Neural cell (in vitro differentiated cells): ENCODE data around the gene KCNT1.

ENCODE experiments used
- EP300 ChIP-seq: fragments of 450-650 bp; conservative IDR thresholded peaks from 2 replicates; pipeline ENCODE4 v1.6.1; 2014; ENCODE audit warnings: antibody characterized with exemption, mild to moderate bottlenecking, moderate library complexity; ENCODE audit not compliant: poor library complexity, severe bottlenecking
- EZH2 ChIP-seq: fragments of 200-600, 300-800 bp; shearing (Covaris generic), sonication (generic); IDR thresholded peaks from 2 replicates; pipeline ENCODE4 v1.6.1; 2014; ENCODE audit warnings: antibody characterized with exemption, low read length, borderline replicate concordance, mild to moderate bottlenecking; ENCODE audit not compliant: insufficient read depth, poor library complexity, severe bottlenecking
- MXI1 ChIP-seq: fragments of 450-650 bp; conservative IDR thresholded peaks from 2 replicates; pipeline ENCODE4 v1.6.1; 2014; ENCODE audit warnings: antibody characterized with exemption, mild to moderate bottlenecking; ENCODE audit not compliant: poor library complexity, severe bottlenecking
- POLR2AphosphoS5 ChIP-seq: IDR thresholded peaks from 2 replicates; pipeline ENCODE4 v1.6.1; 2012
- RAD21 ChIP-seq: fragments of 450-650 bp; conservative IDR thresholded peaks from 2 replicates; pipeline ENCODE4 v1.6.1; 2014; ENCODE audit warnings: antibody characterized with exemption, mild to moderate bottlenecking, moderate library complexity
- SMC3 ChIP-seq: fragments of 450-650 bp; conservative IDR thresholded peaks from 2 replicates; pipeline ENCODE4 v1.6.1; 2014; ENCODE audit warnings: antibody characterized with exemption, mild to moderate bottlenecking, moderate library complexity; ENCODE audit not compliant: poor library complexity
- TAF1 ChIP-seq: IDR thresholded peaks from 2 replicates; pipeline ENCODE4 v1.6.1; 2012; ENCODE audit warnings: low read depth
- TF ChIP-seq, protein P1 (sequence below): fragments of 450-650 bp; IDR thresholded peaks from 2 replicates; pipeline ENCODE4 v1.5.1; 2014; ENCODE audit warnings: antibody characterized with exemption, mild to moderate bottlenecking, moderate library complexity; ENCODE audit not compliant: poor library complexity, severe bottlenecking
- TF ChIP-seq, protein P2 (sequence below): IDR thresholded peaks from 2 replicates; pipeline ENCODE4 v1.6.1; 2012; ENCODE audit warnings: borderline replicate concordance

DNA sequence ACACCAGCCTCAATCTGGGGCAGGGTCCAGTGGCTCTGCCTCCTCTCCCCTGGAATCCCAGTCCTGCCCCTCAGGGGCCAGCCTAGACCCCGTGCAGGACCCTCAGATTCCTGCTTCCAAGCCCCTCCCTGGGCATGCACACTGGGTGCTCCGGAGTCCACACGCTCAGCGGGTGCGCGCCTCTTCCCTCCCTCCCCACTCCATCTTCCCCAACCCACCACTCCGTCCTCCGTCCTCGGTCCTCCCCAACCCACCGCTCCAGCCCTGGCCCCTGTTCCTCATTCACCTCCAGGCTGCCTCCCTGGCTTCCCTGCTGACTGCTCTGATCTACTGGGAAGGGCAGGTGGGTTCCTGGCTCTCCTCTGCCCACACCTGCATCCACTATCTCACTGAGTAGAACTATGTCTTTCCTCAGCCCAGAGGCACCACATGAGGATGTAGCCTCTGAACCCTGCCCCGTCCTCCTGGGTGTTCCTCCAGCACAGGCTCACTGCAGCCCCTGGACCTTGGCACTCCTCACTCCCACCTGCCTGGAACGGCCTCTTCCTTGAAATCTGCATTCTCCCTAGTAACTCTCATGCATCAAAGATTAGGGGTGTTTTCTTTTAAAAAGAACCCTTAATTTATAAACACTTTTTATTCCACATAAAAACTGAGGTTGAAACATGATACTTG, 112.6 kb downstream of the KCNT1 start:
- TF ChIP-seq EZH2 (no peak), TAF1 (no peak), SMC3 (no peak), POLR2AphosphoS5 (no peak), EP300 (no peak), RAD21 (no peak), MXI1 (no peak)
- TF ChIP-seq, protein P1, sequence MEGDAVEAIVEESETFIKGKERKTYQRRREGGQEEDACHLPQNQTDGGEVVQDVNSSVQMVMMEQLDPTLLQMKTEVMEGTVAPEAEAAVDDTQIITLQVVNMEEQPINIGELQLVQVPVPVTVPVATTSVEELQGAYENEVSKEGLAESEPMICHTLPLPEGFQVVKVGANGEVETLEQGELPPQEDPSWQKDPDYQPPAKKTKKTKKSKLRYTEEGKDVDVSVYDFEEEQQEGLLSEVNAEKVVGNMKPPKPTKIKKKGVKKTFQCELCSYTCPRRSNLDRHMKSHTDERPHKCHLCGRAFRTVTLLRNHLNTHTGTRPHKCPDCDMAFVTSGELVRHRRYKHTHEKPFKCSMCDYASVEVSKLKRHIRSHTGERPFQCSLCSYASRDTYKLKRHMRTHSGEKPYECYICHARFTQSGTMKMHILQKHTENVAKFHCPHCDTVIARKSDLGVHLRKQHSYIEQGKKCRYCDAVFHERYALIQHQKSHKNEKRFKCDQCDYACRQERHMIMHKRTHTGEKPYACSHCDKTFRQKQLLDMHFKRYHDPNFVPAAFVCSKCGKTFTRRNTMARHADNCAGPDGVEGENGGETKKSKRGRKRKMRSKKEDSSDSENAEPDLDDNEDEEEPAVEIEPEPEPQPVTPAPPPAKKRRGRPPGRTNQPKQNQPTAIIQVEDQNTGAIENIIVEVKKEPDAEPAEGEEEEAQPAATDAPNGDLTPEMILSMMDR = no peak
- TF ChIP-seq, protein P2, sequence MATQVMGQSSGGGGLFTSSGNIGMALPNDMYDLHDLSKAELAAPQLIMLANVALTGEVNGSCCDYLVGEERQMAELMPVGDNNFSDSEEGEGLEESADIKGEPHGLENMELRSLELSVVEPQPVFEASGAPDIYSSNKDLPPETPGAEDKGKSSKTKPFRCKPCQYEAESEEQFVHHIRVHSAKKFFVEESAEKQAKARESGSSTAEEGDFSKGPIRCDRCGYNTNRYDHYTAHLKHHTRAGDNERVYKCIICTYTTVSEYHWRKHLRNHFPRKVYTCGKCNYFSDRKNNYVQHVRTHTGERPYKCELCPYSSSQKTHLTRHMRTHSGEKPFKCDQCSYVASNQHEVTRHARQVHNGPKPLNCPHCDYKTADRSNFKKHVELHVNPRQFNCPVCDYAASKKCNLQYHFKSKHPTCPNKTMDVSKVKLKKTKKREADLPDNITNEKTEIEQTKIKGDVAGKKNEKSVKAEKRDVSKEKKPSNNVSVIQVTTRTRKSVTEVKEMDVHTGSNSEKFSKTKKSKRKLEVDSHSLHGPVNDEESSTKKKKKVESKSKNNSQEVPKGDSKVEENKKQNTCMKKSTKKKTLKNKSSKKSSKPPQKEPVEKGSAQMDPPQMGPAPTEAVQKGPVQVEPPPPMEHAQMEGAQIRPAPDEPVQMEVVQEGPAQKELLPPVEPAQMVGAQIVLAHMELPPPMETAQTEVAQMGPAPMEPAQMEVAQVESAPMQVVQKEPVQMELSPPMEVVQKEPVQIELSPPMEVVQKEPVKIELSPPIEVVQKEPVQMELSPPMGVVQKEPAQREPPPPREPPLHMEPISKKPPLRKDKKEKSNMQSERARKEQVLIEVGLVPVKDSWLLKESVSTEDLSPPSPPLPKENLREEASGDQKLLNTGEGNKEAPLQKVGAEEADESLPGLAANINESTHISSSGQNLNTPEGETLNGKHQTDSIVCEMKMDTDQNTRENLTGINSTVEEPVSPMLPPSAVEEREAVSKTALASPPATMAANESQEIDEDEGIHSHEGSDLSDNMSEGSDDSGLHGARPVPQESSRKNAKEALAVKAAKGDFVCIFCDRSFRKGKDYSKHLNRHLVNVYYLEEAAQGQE = no peak
